ENCODE measurements around the gene SOWAHC. TPM values are rescaled to one million over a fixed set of nuclear protein-coding genes. Genes with fewer than 3 reads are reported as not detected.

The SOWAHC gene
- total and polyA plus RNA-seq, 2 experiments from 2014 or later, result 18.8 to 26.5 TPM

GRCh38 chr2:109662889-109663288, 48.7 kb downstream of the SOWAHC start:
- Histone ChIP-seq H3K4me2 (no peak overlapping the region), H3K36me3 (replicated peaks; ENCODE audit: insufficient read depth, low read depth) (no peaks in the 10 kb centered on the region), H3K79me2 (no peaks in the 10 kb centered on the region), H3K9me2 (replicated peaks; ENCODE audit: insufficient read depth) (no peaks in the 10 kb centered on the region), H2AFZ (no peak overlapping the region), H3K27me3 (no peaks in the 10 kb centered on the region), H3K4me3 (no peak overlapping the region), H3K4me1 (ENCODE audit: insufficient read depth) (no peaks in the 10 kb centered on the region), H3K27ac (no peak overlapping the region), H4K20me1 (ENCODE audit: insufficient read depth, poor library complexity, severe bottlenecking) (no peaks in the 10 kb centered on the region), H3K9me3 (ENCODE audit: low read depth) (no peaks in the 10 kb centered on the region)
- no peak for DNase-seq (ENCODE audit: low spot score)
- TF ChIP-seq, protein P1, sequence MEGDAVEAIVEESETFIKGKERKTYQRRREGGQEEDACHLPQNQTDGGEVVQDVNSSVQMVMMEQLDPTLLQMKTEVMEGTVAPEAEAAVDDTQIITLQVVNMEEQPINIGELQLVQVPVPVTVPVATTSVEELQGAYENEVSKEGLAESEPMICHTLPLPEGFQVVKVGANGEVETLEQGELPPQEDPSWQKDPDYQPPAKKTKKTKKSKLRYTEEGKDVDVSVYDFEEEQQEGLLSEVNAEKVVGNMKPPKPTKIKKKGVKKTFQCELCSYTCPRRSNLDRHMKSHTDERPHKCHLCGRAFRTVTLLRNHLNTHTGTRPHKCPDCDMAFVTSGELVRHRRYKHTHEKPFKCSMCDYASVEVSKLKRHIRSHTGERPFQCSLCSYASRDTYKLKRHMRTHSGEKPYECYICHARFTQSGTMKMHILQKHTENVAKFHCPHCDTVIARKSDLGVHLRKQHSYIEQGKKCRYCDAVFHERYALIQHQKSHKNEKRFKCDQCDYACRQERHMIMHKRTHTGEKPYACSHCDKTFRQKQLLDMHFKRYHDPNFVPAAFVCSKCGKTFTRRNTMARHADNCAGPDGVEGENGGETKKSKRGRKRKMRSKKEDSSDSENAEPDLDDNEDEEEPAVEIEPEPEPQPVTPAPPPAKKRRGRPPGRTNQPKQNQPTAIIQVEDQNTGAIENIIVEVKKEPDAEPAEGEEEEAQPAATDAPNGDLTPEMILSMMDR (IDR thresholded peaks at IDR 0.05; ENCODE audit: poor library complexity), result peak; percentile 17
- TF ChIP-seq EZH2phosphoT487 (IDR thresholded peaks at IDR 0.05; ENCODE audit: low read depth, severe bottlenecking, unreplicated experiment), result no peak

DNA sequence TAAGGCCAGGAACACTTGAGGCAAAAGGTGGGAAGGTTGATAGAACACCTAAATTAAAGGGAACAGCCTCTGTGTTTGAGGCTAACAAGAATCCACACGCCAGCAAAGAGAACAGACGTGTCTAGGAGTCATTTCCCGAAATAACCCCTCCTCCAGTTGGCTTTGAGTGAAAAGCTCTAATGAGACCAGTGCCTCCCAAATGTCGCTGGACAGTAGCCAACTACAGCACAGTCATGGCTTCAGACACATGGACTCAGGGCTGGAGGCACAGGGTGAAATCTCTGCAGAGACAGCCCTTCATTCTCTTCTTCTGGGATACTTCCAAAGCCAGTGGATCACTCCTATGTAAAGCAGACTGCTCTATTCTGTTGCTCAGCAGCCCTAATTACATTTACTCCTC, 49.6 kb downstream of the SOWAHC start:
- Histone ChIP-seq H3K4me1 (ENCODE audit: insufficient read depth) (no peaks in the 10 kb centered on the region), H3K9me3 (ENCODE audit: low read depth) (no peaks in the 10 kb centered on the region), H3K9me2 (replicated peaks; ENCODE audit: insufficient read depth) (no peaks in the 10 kb centered on the region), H3K27ac (no peak overlapping the region), H4K20me1 (ENCODE audit: insufficient read depth, poor library complexity, severe bottlenecking) (no peaks in the 10 kb centered on the region), H2AFZ (no peak overlapping the region), H3K79me2 (no peaks in the 10 kb centered on the region), H3K4me3 (no peak overlapping the region), H3K27me3 (no peaks in the 10 kb centered on the region), H3K36me3 (replicated peaks; ENCODE audit: insufficient read depth, low read depth) (no peaks in the 10 kb centered on the region), H3K4me2 (no peak overlapping the region)
- WGBS (ENCODE audit: low lambda C conversion rate, missing lambda C conversion rate), result 71% methylated on average over 4 of the region's 4 CpGs
- no peak for DNase-seq (ENCODE audit: low spot score)
- TF ChIP-seq EZH2phosphoT487 (IDR thresholded peaks at IDR 0.05; ENCODE audit: low read depth, severe bottlenecking, unreplicated experiment) (no peak), EZH2 (IDR thresholded peaks at IDR 0.05; ENCODE audit: borderline replicate concordance) (no peak)
- TF ChIP-seq, protein P1 (IDR thresholded peaks at IDR 0.05; ENCODE audit: poor library complexity), result no peak

DNA sequence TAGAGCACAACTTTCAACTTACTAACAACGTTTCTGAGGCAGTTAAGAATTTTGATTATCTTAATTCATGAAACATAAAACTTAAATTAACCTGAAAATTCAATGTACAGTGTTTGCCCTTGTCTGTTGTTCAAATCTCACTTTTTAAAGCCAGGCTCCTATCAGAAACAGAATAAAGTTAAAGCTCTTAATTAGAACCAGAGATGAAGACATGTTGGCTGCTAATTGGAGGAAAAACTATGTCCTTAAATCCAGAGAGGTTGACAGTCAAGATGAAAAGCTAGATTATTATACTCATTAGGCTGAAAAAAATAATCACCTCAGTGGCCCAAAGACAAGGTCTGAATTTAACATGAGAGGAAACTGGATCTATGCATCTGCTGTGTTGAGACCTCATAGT, 52.3 kb downstream of the SOWAHC start:
- Histone ChIP-seq H3K36me3 (replicated peaks; ENCODE audit: insufficient read depth, low read depth) (no peaks in the 10 kb centered on the region), H3K27me3 (no peaks in the 10 kb centered on the region), H3K9me2 (replicated peaks; ENCODE audit: insufficient read depth) (no peaks in the 10 kb centered on the region), H2AFZ (no peak overlapping the region), H3K4me3 (no peak overlapping the region), H3K9me3 (ENCODE audit: low read depth) (no peaks in the 10 kb centered on the region), H3K79me2 (no peaks in the 10 kb centered on the region), H4K20me1 (ENCODE audit: insufficient read depth, poor library complexity, severe bottlenecking) (no peaks in the 10 kb centered on the region), H3K4me2 (no peak overlapping the region), H3K4me1 (ENCODE audit: insufficient read depth) (no peaks in the 10 kb centered on the region), H3K27ac (no peak overlapping the region)
- TF ChIP-seq EZH2phosphoT487 (IDR thresholded peaks at IDR 0.05; ENCODE audit: low read depth, severe bottlenecking, unreplicated experiment), result no peak
- TF ChIP-seq, protein P1 (IDR thresholded peaks at IDR 0.05; ENCODE audit: poor library complexity), result no peak
- no peak for TF ChIP-seq EZH2 (IDR thresholded peaks at IDR 0.05; ENCODE audit: borderline replicate concordance)
- DNase-seq (ENCODE audit: low spot score), result no peak
- 58% methylated on average over 1 of the region's 1 CpG for whole genome bisulfite sequencing (ENCODE audit: low lambda C conversion rate, missing lambda C conversion rate)

Other genes starting within 250 kb of the SOWAHC start
- 49.3 and 58.7 TPM in 2 replicates for gene SEPTIN10, start 398 bp upstream of the SOWAHC start, total RNA-seq
- 35.7 and 38.7 TPM in 2 replicates for gene SEPTIN10, start 398 bp upstream of the SOWAHC start, polyA plus RNA-seq
- gene RGPD5, start 179.9 kb downstream of the SOWAHC start, total RNA-seq, result 17.7 and 46.3 TPM in 2 replicates
- gene RGPD5, start 179.9 kb downstream of the SOWAHC start, polyA plus RNA-seq, result 11.6 and 14.1 TPM in 2 replicates

All from hepatocyte (in vitro differentiated cells).